WTC11 (cell line): ENCODE results near the gene CDC73. TPM values are rescaled to one million over a fixed set of nuclear protein-coding genes. Genes with fewer than 3 reads are reported as not detected.

ENCODE experiments used
- FOXP1 ChIP-seq: sonication (generic); formaldehyde crosslinking; IDR thresholded peaks from 2 replicates; pipeline ENCODE4 v1.8.0; 2022; ENCODE audit warnings: missing genetic modification reagents, mild to moderate bottlenecking, moderate library complexity, borderline replicate concordance
- GRHL2 ChIP-seq: fragments of 250-450 bp; sonication (Bioruptor Pico); IDR thresholded peaks from 2 replicates; pipeline ENCODE4 v1.8.0; 2022; ENCODE audit warnings: mild to moderate bottlenecking, moderate library complexity; ENCODE audit not compliant: insufficient replicate concordance, severe bottlenecking
- GTF2I ChIP-seq: fragments of 250-450 bp; sonication (Bioruptor Pico); conservative IDR thresholded peaks from 2 replicates; pipeline ENCODE4 v1.4.0; 2021; ENCODE audit warnings: mild to moderate bottlenecking
- NFATC4 ChIP-seq: fragments of 250-450 bp; sonication (Bioruptor Pico); IDR thresholded peaks from 2 replicates; pipeline ENCODE4 v1.9.0; 2021; ENCODE audit warnings: mild to moderate bottlenecking
- ZNF317 ChIP-seq: sonication (generic); formaldehyde crosslinking; IDR thresholded peaks from 2 replicates; pipeline ENCODE4 v1.8.1; 2023; ENCODE audit warnings: low read depth, mild to moderate bottlenecking, moderate library complexity, missing genetic modification reagents, borderline replicate concordance
- total RNA-seq: library from RNA; stranded (reverse); gene quantifications from 3 replicates; pipeline ENCODE4 v1.2.3, GENCODE V29; 2021
- TF ChIP-seq, protein P1 (sequence below): sonication (generic); formaldehyde crosslinking; IDR thresholded peaks from 2 replicates; pipeline ENCODE4 v1.8.1; 2023; ENCODE audit warnings: mild to moderate bottlenecking, missing genetic modification reagents, borderline replicate concordance
- TF ChIP-seq, protein P2 (sequence below): sonication (generic); formaldehyde crosslinking; IDR thresholded peaks from 2 replicates; pipeline ENCODE4 v1.8.0; 2023; ENCODE audit warnings: missing genetic modification reagents
- TF ChIP-seq, protein P3 (sequence below): sonication (generic); formaldehyde crosslinking; IDR thresholded peaks from 2 replicates; pipeline ENCODE4 v1.8.0; 2022; ENCODE audit warnings: mild to moderate bottlenecking, missing genetic modification reagents
- TF ChIP-seq, protein P4 (sequence below): fragments of 250-450 bp; sonication (Bioruptor Pico); IDR thresholded peaks from 2 replicates; pipeline ENCODE4 v1.9.0; 2021; ENCODE audit warnings: mild to moderate bottlenecking, borderline replicate concordance
- TF ChIP-seq, protein P5 (sequence below): sonication (generic); formaldehyde crosslinking; conservative IDR thresholded peaks from 2 replicates; pipeline ENCODE4 v1.8.1; 2023; ENCODE audit warnings: mild to moderate bottlenecking, low read depth, missing genetic modification reagents, moderate library complexity

CDC73 gene
- total RNA-seq, 1 experiment from 2014 or later: 57.1 TPM

DNA sequence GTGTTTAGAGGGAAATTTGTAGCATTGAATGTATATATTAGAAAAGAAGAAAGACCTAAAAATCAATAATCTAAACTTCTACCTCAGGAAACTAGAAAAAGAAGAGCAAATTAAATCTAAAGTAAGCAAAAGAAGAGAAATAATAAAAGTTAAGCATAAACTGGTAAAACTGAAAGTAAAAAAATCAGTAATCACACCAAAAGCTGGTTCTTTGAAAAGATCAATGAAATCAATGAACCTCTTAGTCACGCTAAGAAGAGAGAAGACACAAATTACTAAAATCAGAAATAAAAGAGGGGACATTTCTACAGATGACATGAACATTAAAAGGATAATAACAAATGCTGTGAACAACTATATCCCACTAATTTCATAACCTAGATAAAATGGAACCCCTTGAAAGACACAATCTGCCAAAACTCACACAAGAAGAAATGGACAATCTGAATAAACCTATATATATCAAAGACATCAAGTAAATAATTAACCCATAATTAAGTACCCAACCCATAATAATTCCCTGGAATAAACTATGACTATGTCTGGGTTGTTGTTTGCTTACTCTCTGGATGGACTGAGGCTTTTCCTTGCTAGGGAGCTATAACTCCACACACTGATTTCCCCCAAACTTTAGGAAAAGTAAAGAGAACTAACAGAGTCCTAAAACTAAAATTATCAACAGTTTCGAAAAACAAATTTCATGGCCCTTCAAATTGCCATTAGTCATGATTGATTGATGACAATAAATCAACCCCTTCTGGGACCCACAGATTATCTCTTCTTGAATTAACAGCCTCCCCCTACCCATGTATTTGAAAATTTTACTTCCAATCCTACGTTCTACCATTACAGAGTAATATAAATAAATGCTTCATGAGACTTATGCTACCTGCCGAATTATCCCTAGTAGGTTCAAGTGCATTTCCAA lies 2.8 kb upstream of the CDC73 start (continued):
- TF ChIP-seq, protein P1, sequence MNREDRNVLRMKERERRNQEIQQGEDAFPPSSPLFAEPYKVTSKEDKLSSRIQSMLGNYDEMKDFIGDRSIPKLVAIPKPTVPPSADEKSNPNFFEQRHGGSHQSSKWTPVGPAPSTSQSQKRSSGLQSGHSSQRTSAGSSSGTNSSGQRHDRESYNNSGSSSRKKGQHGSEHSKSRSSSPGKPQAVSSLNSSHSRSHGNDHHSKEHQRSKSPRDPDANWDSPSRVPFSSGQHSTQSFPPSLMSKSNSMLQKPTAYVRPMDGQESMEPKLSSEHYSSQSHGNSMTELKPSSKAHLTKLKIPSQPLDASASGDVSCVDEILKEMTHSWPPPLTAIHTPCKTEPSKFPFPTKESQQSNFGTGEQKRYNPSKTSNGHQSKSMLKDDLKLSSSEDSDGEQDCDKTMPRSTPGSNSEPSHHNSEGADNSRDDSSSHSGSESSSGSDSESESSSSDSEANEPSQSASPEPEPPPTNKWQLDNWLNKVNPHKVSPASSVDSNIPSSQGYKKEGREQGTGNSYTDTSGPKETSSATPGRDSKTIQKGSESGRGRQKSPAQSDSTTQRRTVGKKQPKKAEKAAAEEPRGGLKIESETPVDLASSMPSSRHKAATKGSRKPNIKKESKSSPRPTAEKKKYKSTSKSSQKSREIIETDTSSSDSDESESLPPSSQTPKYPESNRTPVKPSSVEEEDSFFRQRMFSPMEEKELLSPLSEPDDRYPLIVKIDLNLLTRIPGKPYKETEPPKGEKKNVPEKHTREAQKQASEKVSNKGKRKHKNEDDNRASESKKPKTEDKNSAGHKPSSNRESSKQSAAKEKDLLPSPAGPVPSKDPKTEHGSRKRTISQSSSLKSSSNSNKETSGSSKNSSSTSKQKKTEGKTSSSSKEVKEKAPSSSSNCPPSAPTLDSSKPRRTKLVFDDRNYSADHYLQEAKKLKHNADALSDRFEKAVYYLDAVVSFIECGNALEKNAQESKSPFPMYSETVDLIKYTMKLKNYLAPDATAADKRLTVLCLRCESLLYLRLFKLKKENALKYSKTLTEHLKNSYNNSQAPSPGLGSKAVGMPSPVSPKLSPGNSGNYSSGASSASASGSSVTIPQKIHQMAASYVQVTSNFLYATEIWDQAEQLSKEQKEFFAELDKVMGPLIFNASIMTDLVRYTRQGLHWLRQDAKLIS: no peak
- TF ChIP-seq, protein P2, sequence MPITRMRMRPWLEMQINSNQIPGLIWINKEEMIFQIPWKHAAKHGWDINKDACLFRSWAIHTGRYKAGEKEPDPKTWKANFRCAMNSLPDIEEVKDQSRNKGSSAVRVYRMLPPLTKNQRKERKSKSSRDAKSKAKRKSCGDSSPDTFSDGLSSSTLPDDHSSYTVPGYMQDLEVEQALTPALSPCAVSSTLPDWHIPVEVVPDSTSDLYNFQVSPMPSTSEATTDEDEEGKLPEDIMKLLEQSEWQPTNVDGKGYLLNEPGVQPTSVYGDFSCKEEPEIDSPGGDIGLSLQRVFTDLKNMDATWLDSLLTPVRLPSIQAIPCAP (CRISPR knock-in tag): no peak
- TF ChIP-seq, protein P3, sequence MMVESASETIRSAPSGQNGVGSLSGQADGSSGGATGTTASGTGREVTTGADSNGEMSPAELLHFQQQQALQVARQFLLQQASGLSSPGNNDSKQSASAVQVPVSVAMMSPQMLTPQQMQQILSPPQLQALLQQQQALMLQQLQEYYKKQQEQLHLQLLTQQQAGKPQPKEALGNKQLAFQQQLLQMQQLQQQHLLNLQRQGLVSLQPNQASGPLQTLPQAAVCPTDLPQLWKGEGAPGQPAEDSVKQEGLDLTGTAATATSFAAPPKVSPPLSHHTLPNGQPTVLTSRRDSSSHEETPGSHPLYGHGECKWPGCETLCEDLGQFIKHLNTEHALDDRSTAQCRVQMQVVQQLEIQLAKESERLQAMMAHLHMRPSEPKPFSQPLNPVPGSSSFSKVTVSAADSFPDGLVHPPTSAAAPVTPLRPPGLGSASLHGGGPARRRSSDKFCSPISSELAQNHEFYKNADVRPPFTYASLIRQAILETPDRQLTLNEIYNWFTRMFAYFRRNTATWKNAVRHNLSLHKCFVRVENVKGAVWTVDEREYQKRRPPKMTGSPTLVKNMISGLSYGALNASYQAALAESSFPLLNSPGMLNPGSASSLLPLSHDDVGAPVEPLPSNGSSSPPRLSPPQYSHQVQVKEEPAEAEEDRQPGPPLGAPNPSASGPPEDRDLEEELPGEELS (CRISPR knock-in tag): no peak
- TF ChIP-seq ZNF317 (CRISPR knock-in tag) (no peak), GRHL2 (CRISPR knock-in tag) (no peak), NFATC4 (CRISPR knock-in tag) (no peak), GTF2I (CRISPR knock-in tag) (no peak), FOXP1 (CRISPR knock-in tag) (no peak)
- TF ChIP-seq, protein P4, sequence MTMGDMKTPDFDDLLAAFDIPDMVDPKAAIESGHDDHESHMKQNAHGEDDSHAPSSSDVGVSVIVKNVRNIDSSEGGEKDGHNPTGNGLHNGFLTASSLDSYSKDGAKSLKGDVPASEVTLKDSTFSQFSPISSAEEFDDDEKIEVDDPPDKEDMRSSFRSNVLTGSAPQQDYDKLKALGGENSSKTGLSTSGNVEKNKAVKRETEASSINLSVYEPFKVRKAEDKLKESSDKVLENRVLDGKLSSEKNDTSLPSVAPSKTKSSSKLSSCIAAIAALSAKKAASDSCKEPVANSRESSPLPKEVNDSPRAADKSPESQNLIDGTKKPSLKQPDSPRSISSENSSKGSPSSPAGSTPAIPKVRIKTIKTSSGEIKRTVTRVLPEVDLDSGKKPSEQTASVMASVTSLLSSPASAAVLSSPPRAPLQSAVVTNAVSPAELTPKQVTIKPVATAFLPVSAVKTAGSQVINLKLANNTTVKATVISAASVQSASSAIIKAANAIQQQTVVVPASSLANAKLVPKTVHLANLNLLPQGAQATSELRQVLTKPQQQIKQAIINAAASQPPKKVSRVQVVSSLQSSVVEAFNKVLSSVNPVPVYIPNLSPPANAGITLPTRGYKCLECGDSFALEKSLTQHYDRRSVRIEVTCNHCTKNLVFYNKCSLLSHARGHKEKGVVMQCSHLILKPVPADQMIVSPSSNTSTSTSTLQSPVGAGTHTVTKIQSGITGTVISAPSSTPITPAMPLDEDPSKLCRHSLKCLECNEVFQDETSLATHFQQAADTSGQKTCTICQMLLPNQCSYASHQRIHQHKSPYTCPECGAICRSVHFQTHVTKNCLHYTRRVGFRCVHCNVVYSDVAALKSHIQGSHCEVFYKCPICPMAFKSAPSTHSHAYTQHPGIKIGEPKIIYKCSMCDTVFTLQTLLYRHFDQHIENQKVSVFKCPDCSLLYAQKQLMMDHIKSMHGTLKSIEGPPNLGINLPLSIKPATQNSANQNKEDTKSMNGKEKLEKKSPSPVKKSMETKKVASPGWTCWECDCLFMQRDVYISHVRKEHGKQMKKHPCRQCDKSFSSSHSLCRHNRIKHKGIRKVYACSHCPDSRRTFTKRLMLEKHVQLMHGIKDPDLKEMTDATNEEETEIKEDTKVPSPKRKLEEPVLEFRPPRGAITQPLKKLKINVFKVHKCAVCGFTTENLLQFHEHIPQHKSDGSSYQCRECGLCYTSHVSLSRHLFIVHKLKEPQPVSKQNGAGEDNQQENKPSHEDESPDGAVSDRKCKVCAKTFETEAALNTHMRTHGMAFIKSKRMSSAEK (CRISPR knock-in tag): no peak
- TF ChIP-seq, protein P5, sequence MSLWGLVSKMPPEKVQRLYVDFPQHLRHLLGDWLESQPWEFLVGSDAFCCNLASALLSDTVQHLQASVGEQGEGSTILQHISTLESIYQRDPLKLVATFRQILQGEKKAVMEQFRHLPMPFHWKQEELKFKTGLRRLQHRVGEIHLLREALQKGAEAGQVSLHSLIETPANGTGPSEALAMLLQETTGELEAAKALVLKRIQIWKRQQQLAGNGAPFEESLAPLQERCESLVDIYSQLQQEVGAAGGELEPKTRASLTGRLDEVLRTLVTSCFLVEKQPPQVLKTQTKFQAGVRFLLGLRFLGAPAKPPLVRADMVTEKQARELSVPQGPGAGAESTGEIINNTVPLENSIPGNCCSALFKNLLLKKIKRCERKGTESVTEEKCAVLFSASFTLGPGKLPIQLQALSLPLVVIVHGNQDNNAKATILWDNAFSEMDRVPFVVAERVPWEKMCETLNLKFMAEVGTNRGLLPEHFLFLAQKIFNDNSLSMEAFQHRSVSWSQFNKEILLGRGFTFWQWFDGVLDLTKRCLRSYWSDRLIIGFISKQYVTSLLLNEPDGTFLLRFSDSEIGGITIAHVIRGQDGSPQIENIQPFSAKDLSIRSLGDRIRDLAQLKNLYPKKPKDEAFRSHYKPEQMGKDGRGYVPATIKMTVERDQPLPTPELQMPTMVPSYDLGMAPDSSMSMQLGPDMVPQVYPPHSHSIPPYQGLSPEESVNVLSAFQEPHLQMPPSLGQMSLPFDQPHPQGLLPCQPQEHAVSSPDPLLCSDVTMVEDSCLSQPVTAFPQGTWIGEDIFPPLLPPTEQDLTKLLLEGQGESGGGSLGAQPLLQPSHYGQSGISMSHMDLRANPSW: no peak
